ENCODE measurements around the gene UPK3A.
A peak's percentile ranks its signal among the peaks of the same experiment; 100 is the strongest.

The UPK3A gene

DNA sequence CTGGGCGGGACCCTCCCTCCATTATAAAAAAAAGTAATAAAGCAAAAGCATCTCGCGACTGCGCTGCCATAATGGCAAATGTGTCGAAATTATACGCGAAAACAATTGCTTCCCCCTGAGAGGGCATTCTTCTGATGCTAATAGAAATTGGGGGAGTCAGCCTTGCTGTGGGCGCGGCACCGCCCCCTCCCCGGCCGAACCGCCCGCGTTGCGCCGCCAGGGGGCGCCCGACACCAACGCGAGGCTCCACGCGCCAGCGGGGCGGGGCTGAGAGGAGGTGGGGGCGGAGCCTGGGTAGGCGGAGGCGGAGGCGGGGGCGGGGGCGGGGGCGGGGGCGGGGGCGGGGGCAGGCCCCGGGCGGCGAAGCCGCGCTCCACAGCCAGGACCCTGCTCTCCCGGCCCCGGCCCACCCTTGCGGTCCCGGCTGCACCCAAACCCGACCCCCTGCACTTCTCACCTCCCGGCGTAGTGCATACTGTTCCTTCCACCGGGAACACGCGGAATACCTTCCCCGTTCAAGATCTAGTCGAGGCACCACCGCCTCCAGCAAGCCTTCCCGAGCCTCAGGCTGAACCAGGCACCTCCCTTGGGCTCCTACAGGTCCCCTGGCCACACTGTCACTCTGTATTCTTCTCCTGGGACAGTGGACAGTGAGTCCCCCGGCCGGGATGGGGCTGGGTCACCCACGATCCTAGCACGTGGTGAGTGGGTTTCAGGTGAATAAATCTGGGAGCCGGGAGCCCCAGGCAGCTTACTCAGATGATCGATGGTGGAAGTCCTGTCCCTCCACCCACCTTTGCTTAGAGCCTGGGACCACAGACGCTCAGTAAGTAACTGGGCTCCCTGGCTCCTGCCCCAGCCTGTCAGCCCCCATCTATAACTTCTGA is 15.5 kb upstream of the UPK3A start:
- TF ChIP-seq, protein P1, sequence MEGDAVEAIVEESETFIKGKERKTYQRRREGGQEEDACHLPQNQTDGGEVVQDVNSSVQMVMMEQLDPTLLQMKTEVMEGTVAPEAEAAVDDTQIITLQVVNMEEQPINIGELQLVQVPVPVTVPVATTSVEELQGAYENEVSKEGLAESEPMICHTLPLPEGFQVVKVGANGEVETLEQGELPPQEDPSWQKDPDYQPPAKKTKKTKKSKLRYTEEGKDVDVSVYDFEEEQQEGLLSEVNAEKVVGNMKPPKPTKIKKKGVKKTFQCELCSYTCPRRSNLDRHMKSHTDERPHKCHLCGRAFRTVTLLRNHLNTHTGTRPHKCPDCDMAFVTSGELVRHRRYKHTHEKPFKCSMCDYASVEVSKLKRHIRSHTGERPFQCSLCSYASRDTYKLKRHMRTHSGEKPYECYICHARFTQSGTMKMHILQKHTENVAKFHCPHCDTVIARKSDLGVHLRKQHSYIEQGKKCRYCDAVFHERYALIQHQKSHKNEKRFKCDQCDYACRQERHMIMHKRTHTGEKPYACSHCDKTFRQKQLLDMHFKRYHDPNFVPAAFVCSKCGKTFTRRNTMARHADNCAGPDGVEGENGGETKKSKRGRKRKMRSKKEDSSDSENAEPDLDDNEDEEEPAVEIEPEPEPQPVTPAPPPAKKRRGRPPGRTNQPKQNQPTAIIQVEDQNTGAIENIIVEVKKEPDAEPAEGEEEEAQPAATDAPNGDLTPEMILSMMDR (IDR thresholded peaks at IDR 0.05): peak; percentile 86
- Mint-ChIP-seq H3K4me1 (peaks cover 34% of the 10 kb centered on the region), H3K27me3 (ENCODE audit: low read depth, poor library complexity) (peaks cover 31% of the 10 kb centered on the region), H3K27ac (peak overlapping the region; percentile 91), H3K9me3 (no peaks in the 10 kb centered on the region), H3K4me3 (peak overlapping the region; percentile 87), H3K36me3 (ENCODE audit: low read depth) (no peaks in the 10 kb centered on the region)
- peak; percentile 98 for DNase-seq

DNA sequence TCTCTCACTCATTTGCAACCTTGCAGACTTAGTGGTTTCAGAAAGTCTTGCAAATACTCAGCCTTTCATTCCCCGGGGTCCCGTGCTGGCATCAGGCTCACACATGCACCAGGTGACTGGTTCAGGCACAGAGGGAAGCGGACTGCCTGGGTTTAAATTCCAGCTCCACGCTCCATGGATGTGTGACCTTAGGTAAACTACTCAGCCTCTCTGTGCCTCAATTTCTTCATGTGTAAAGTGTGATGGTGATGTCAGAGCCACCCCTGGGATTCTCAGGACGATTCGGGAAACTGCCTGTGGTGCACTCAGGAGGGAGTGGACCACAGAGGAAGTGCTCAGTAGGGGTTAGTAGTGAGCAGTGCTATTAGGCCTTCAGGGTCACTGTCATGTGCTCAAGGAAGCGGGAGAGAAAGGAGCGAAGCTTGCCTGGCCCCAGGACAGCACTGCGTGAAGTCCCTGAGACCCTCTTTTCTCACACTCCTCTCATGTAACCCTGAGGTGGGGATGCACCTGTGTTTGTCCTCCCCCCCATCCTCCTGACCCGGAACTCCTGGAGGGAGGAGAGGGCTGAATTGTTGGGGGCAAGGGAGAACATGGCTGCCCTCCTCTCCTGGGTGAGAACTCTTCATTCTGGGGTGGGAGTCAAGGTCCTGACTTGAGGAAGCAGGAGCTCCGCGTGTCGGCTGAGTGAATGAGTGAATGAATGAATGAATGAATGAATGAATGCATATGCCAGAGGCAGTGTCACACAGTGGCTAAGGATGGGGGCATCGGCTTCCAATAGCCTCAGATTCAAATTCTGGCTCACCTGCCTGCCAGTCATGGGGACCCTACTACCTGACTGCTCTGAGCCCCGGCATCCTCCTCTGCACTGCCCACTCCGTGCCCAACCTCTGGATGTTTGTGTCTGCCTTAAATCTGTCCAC is 14.4 kb upstream of the UPK3A start:
- TF ChIP-seq, protein P1 (IDR thresholded peaks at IDR 0.05): no peak
- H3K36me3 Mint-ChIP-seq (ENCODE audit: low read depth): no peaks in the 10 kb centered on the region
- peak overlapping the region; percentile 83 for H3K4me3 Mint-ChIP-seq
- DNase-seq: no peak
- no peaks in the 10 kb centered on the region for H3K9me3 Mint-ChIP-seq
- H3K4me1 Mint-ChIP-seq: peaks cover 35% of the 10 kb centered on the region
- peaks cover 35% of the 10 kb centered on the region for H3K27me3 Mint-ChIP-seq (ENCODE audit: low read depth, poor library complexity)
- no peak overlapping the region for H3K27ac Mint-ChIP-seq

DNA sequence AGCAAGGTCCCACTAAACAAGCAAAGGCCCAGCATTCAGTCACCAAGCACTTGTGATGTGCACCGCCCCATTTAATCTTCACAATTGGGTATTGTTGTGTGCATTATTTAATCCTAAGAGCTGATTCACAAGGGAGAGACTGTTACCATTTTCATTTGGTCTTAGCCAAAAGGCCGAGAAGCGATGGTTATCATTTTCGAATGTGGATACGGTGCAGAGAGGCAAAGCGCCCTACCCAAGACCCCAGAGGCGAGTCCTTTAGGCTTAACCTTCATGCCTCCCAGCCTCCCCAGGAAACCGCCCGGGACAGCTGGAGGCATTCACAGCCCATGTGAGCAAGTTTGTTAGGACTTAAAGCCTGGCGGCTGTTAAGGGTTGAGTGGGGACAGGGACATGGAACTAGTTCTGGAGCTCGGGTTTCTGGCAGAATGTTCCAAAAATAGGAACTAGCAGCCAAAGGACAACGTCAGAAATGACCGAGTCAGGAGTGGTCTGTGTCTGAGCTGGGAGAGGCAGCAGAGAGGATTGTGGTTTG is 13.0 kb upstream of the UPK3A start:
- TF ChIP-seq, protein P1 (IDR thresholded peaks at IDR 0.05): no peak
- Mint-ChIP-seq H3K27ac (peak overlapping the region; percentile 15), H3K4me3 (no peak overlapping the region), H3K36me3 (ENCODE audit: low read depth) (no peaks in the 10 kb centered on the region), H3K9me3 (no peaks in the 10 kb centered on the region), H3K27me3 (ENCODE audit: low read depth, poor library complexity) (peaks cover 33% of the 10 kb centered on the region), H3K4me1 (peaks cover 35% of the 10 kb centered on the region)
- DNase-seq: no peak

DNA sequence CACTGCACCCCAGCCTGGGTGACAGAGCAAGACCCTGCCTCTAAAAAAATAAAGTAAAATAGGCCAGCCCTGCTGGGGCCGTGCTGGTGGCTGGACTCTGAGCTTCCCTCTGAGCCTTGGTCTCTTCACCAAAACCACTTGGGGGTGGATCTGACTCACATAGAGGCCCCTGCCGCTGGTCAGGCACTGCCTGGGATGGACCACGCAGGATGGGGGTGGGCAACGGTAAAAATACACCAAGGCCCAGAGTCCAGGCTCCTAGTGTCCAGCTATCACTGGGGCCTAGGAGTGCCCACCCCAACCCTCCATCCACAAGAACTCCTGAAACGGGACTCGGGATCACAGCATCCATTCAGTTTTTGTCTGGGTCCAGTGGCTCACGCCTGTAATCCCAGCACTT is 12.3 kb upstream of the UPK3A start:
- H3K27ac Mint-ChIP-seq: no peak overlapping the region
- H3K4me3 Mint-ChIP-seq: no peak overlapping the region
- no peaks in the 10 kb centered on the region for H3K9me3 Mint-ChIP-seq
- H3K4me1 Mint-ChIP-seq: peaks cover 35% of the 10 kb centered on the region
- peaks cover 34% of the 10 kb centered on the region for H3K27me3 Mint-ChIP-seq (ENCODE audit: low read depth, poor library complexity)
- TF ChIP-seq, protein P1 (IDR thresholded peaks at IDR 0.05): no peak
- H3K36me3 Mint-ChIP-seq (ENCODE audit: low read depth): no peaks in the 10 kb centered on the region
- DNase-seq: no peak

DNA sequence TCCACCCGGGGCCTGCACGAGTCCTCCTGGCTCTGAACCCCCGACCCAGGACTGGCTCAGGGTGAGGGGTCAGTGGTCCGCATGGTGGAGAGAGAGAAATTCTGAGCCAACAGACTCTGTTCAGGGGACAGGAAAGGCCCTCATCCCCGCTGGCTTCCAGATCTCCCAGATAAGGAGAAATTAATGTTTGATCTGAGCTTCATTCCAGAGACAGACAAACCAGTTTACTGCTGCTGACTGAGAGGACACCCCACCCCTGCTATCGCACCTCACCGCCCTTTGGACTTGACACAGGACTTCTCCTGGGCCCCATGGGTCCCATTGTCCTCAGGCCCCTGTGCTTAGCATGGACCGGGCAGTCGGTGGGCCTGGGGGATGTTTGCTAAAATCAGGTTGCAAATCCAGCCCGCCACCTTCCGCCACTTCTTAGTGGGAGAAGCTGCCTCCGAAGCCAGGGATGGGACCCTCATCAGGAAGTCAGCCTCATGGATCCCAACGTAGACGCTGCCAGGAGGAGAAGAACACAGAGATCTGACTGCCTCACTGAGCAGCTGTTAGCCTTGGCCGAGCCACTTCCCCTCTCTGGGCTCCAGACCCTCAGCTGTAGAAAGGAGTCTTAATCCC is 11.2 kb upstream of the UPK3A start:
- DNase-seq: no peak
- H3K4me3 Mint-ChIP-seq: no peak overlapping the region
- no peaks in the 10 kb centered on the region for H3K9me3 Mint-ChIP-seq
- no peak overlapping the region for H3K27ac Mint-ChIP-seq
- peaks cover 35% of the 10 kb centered on the region for H3K4me1 Mint-ChIP-seq
- TF ChIP-seq, protein P1 (IDR thresholded peaks at IDR 0.05): no peak
- no peaks in the 10 kb centered on the region for H3K36me3 Mint-ChIP-seq (ENCODE audit: low read depth)
- peaks cover 42% of the 10 kb centered on the region for H3K27me3 Mint-ChIP-seq (ENCODE audit: low read depth, poor library complexity)

Measured in nephron progenitor cell (in vitro differentiated cells).